ENCODE measurements around the gene CRISPLD2.

Gene CRISPLD2

GRCh38 chr16:84884596-84885341 lies 65.0 kb downstream of the CRISPLD2 start:
- DNase-seq (ENCODE audit: low read depth in 2 of 2), result no peak

DNA sequence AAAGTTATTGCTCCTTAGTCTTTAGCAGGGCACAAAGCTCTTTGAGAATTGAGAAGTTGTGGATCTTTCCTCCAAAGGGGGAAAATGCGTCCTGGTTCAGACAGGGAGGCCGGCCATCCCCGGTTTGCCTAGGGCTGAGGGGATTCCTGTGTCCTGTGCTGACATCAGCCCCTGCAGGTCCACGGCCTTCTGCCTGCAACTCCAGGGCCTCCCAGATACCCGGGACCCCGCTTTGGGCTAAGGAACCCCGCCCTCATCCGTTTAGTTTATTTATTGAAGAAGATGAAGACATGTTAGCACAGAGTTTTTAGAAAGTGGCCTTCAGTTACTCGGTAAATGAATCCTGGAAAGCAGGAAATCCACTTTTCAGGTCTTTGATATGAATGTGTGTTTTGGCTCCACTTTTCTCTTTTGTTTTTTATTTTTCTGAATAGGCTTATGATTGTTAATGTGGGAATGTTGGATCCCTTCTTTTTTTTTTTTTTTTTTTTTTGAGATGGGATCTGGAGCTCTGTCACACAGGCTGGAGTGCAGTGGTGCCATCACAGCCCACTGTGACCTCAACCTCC lies 65.6 kb downstream of the CRISPLD2 start:
- DNase-seq (ENCODE audit: low read depth in 2 of 2), result no peak

DNA sequence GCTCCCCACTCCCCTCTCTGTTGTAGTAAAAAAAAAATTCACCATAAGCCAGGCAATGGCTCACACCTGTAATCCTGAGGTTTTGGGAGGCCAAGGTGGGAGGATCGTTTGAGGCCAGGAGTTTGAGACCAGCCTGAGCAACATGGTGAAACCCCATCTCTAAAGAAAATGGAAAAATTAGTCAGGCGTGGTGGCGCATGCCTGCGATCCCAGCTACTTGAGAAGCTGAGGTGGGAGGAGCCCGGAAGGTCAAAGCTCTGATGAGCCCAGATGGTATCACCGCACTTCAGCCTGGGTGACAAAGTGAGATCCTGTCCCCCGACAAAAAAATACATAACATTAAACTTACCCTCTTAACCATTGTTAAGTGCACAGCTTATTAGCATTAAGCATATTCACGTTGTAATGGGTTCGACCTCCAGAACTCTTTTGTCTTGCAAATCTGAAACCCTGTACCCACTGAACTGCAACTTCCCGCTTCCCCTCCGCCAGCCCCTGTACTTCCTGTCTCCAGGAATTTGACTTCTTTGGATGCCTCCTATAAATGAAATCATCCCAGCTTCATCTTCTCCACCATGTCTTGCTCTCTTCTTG lies 66.8 kb downstream of the CRISPLD2 start:
- DNase-seq (ENCODE audit: low read depth in 2 of 2), result no peak

DNA sequence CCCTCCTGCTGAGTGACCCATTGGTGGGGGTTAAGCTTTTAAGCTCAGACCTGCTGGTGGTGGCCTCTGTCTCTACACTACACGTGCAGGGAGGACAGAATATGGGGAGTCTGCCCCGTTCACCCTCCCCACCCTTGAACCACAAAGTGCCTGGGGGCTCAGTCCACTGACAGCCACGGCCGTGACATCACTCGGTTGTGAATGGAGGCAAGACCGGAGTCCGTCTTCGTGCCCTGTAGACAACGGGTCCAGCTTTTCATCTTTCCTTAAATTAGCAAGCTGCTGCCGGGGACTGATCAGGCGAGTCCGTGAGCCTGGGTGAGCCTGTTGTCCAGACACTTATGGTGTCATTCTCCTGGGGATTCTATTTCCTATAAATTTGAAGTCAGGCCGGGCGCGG lies 67.4 kb downstream of the CRISPLD2 start:
- DNase-seq (ENCODE audit: low read depth in 2 of 2), result no peak

DNA sequence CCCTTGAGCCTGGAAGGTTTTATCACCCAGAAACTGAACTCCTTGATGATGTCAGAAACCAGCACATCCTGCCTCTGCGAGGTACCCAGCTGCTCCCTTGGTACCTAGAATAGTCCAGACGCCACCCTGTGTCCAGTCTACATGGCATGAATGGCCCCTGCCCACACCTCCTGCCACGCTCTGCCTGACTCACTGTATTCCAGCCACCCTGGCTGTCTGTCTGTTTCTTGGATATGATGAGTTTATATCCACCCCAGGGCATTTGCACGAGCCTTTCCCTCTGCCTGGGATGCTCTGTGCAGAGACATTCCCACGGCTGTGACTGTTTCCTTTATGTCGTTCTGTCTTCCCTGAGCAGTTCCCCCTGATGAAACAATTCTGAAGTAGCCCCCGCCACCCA lies 68.7 kb downstream of the CRISPLD2 start:
- DNase-seq (ENCODE audit: low read depth in 2 of 2), result no peak

- no peak for DNase-seq (ENCODE audit: low read depth in 2 of 2)
These were observed 69.3 kb downstream of the CRISPLD2 start for GRCh38 chr16:84889066-84889465.

GRCh38 chr16:84890427-84890826 lies 70.6 kb downstream of the CRISPLD2 start:
- DNase-seq (ENCODE audit: low read depth in 2 of 2), result no peak

GRCh38 chr16:84891149-84891795 lies 71.5 kb downstream of the CRISPLD2 start:
- no peak for DNase-seq (ENCODE audit: low read depth in 2 of 2)

- DNase-seq (ENCODE audit: low read depth in 2 of 2), result no peak
These were observed 72.3 kb downstream of the CRISPLD2 start for GRCh38 chr16:84892097-84892496.

DNA sequence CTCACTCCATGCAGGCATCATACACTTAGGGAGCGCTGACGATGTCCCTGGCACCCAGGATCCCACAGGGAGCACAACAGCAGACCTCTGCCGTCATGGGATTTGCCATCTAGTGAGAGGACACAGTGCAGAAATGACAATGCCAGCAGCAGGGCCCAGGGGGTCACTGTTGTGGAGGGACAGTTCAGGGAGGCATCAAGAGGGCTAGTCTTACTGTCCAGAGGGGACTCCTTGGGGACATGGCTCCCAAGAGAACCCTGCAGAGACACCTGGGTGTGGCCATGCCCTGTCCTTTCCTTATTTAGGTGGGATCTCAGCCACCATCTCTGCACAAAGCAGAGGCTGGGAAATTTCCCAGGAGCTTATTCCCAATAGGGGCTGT lies 73.7 kb downstream of the CRISPLD2 start:
- DNase-seq (ENCODE audit: low read depth in 2 of 2), result no peak

- no peak for DNase-seq (ENCODE audit: low read depth in 2 of 2)
These were observed 74.2 kb downstream of the CRISPLD2 start for GRCh38 chr16:84893849-84894599.

GRCh38 chr16:84895016-84895415 lies 75.2 kb downstream of the CRISPLD2 start:
- DNase-seq (ENCODE audit: low read depth in 2 of 2), result no peak

DNA sequence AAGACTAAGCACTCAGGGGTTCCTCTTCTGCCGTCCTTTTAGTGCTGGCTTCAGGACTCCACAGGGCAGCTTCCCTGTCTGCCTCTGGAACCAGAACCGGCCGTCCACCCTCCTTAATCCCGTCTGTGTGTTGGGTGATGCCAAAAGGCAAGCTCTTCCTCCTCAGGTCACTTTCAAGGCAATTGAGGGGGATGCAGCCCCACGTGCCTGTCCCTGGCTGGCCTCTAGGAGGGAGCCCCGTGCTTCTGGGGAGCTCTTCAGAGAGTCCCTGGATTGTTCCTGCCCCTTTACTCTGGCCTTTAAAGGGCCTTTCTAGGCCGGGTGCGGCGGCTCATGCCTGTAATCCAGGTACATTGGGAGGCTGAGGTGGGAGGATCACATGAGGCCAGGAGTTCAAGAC lies 77.1 kb downstream of the CRISPLD2 start:
- no peak for DNase-seq (ENCODE audit: low read depth in 2 of 2)

DNA sequence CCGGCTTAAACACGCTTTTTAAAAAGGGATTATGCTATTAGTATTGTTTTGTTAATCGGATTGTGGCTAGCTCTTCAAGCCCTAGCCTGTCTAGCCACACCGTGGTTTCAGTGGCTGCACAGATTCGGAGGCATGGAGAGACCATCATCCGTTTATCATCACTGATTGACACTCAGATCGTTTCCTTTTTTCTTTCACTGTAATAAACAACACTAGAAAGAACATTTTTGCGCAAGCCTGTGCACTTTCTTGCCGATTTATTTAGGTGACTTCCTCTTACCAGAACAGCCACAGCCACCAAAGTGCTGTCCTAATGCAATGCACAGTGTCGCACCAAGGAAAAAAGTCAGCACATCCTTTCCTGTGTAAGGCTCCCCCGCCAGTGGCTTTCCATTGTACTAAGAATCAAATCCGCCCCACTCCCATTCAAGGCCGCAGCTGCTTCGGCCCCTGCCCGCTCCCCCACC lies 78.2 kb downstream of the CRISPLD2 start:
- no peak for DNase-seq (ENCODE audit: low read depth in 2 of 2)

GRCh38 chr16:84898447-84898846 lies 78.7 kb downstream of the CRISPLD2 start:
- no peak for DNase-seq (ENCODE audit: low read depth in 2 of 2)

- DNase-seq (ENCODE audit: low read depth in 2 of 2), result no peak
These were observed 79.6 kb downstream of the CRISPLD2 start for GRCh38 chr16:84899414-84899813.

GRCh38 chr16:84905965-84906460 lies 86.2 kb downstream of the CRISPLD2 start:
- no peak for DNase-seq (ENCODE audit: low read depth in 2 of 2)

DNA sequence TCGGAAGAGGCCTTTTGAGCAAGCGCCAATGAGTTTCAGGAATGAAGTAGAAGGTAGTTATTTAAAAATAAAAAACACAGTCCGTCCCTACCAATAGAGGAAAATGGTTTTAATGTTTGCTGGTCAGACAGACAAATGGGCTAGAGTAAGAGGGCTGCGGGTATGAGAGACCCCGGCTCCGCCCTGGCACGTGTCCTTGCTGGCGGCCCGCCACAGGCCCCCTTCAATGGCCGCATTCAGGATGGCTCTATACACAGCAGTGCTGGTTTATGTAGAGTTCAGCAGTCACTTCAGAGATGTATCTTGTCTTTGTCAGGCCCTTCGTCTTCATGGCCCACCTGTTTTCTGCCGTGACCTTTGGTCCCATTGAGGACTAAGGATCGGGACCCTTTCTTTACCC lies 87.3 kb downstream of the CRISPLD2 start:
- no peak for DNase-seq (ENCODE audit: low read depth in 2 of 2)

DNA sequence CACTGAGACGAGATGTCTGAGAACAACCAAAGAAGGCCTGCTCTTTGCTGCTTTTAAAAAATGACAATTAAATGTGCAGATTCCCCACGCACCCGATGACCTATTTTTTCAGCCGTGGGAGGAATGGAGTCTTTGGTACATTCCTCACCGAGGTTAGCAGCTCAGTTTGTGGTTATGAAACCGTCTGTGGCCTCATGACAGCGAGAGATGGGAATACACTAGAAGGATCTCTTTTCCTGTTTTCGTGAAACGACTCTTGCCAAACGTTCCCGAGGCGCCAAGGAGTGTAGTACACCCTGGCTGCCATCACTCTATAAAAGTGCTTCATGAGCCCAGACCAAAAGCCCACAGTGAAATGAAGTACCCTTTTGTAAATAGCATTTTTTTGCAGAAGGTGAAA lies 87.8 kb downstream of the CRISPLD2 start:
- no peak for DNase-seq (ENCODE audit: low read depth in 2 of 2)

GRCh38 chr16:84909476-84910085 lies 89.8 kb downstream of the CRISPLD2 start:
- DNase-seq (ENCODE audit: low read depth in 2 of 2), result no peak

- DNase-seq (ENCODE audit: low read depth in 2 of 2), result no peak
These were observed 91.9 kb downstream of the CRISPLD2 start for GRCh38 chr16:84911486-84912216.

All from stimulated activated CD4-positive, alpha-beta T cell treated with anti-CD3 and anti-CD28 coated beads, Interleukin-15, amount 100 ng/mL, for 48 hours (primary cell).